Neuronal stem cell (in vitro differentiated cells): ENCODE measurements around the gene TAMM41.

Source experiments
- DNase-seq: peaks from one replicate; pipeline ENCODE4 v3.0.0-alpha.2; 2013; ENCODE audit warnings: low spot score
- H2AFZ ChIP-seq: one replicate; pipeline ENCODE4 v1.6.1; 2013; ENCODE audit warnings: mild to moderate bottlenecking, low read length, inconsistent platforms
- H2AK5ac ChIP-seq: 2 replicates; pipeline ENCODE4 v1.6.1; 2013; ENCODE audit warnings: low read depth, mild to moderate bottlenecking, inconsistent platforms, low read length, moderate library complexity, mixed read lengths
- H2BK120ac ChIP-seq: 2 replicates; pipeline ENCODE4 v1.6.1; 2013; ENCODE audit warnings: low read depth, mild to moderate bottlenecking, inconsistent platforms, low read length, moderate library complexity, mixed read lengths
- H2BK12ac ChIP-seq: one replicate; pipeline ENCODE4 v1.6.1; 2013; ENCODE audit warnings: low read length, inconsistent platforms
- H2BK15ac ChIP-seq: 2 replicates; pipeline ENCODE4 v1.6.1; 2013; ENCODE audit warnings: mild to moderate bottlenecking, low read length, inconsistent platforms, mixed read lengths
- H2BK5ac ChIP-seq: one replicate; pipeline ENCODE4 v1.6.1; 2013; ENCODE audit warnings: inconsistent platforms, mild to moderate bottlenecking, low read length, moderate library complexity
- H3K14ac ChIP-seq: one replicate; pipeline ENCODE4 v1.6.1; 2013; ENCODE audit warnings: low read length, inconsistent platforms
- H3K18ac ChIP-seq: 2 replicates; pipeline ENCODE4 v1.6.1; 2013; ENCODE audit warnings: low read length, inconsistent platforms
- H3K23ac ChIP-seq: 2 replicates; pipeline ENCODE4 v1.6.1; 2013; ENCODE audit warnings: low read depth, mild to moderate bottlenecking, mixed read lengths, low read length, inconsistent platforms; ENCODE audit not compliant: poor library complexity
- H3K27ac ChIP-seq: replicated peaks from 3 replicates; pipeline ENCODE4 v1.5.1; 2013; ENCODE audit warnings: low read length, inconsistent platforms
- H3K27me3 ChIP-seq, 3 experiments: 2 replicates each; pipeline ENCODE4 v1.6.1; 2013; ENCODE audit warnings: low read length in 3 of 3, mild to moderate bottlenecking in 2 of 3, inconsistent platforms in 1 of 3, low read depth in 1 of 3, mixed read lengths in 1 of 3, moderate library complexity in 1 of 3; ENCODE audit not compliant: control insufficient read depth in 3 of 3, insufficient read depth in 3 of 3
- H3K36me3 ChIP-seq, 2 donors: replicated peaks in 1 of 2; 2 replicates each; pipeline ENCODE4 v1.6.1; 2013; ENCODE audit warnings: low read length in 2 of 2; ENCODE audit not compliant: control insufficient read depth in 2 of 2, insufficient read depth in 2 of 2
- H3K4ac ChIP-seq: 2 replicates; pipeline ENCODE4 v1.6.1; 2013; ENCODE audit warnings: inconsistent platforms, mild to moderate bottlenecking, low read length, moderate library complexity
- H3K4me1 ChIP-seq, 2 donors: 1 replicate in 1 of 2; 2 replicates in 1 of 2; pipeline ENCODE4 v1.6.1; 2013; ENCODE audit warnings: low read length in 2 of 2, low read depth in 1 of 2; ENCODE audit not compliant: control insufficient read depth in 2 of 2, insufficient read depth in 1 of 2
- H3K4me2 ChIP-seq: one replicate; pipeline ENCODE4 v1.6.1; 2013; ENCODE audit warnings: mild to moderate bottlenecking, low read length, inconsistent platforms; ENCODE audit not compliant: insufficient read depth, poor library complexity, severe bottlenecking
- H3K4me3 ChIP-seq, 2 donors: 2 replicates each; pipeline ENCODE4 v1.5.1; 2013; ENCODE audit warnings: low read length in 2 of 2, mild to moderate bottlenecking in 2 of 2, inconsistent platforms in 1 of 2, moderate library complexity in 1 of 2
- H3K79me1 ChIP-seq: one replicate; pipeline ENCODE4 v1.6.1; 2013; ENCODE audit warnings: low read depth, mild to moderate bottlenecking, inconsistent platforms, low read length, moderate library complexity
- H3K9ac ChIP-seq: one replicate; pipeline ENCODE4 v1.6.1; 2013; ENCODE audit warnings: mild to moderate bottlenecking, low read depth, low read length, inconsistent platforms; ENCODE audit not compliant: poor library complexity
- H3K9me3 ChIP-seq, 2 donors: replicated peaks in 1 of 2; 2 replicates each; pipeline versions ENCODE3 to v1.6.1; 2013; ENCODE audit warnings: low read length in 2 of 2, mild to moderate bottlenecking in 2 of 2, inconsistent platforms in 1 of 2, low read depth in 1 of 2, mixed read lengths in 1 of 2, moderate library complexity in 1 of 2; ENCODE audit not compliant: control insufficient read depth in 2 of 2, insufficient read depth in 1 of 2
- H4K8ac ChIP-seq: one replicate; pipeline ENCODE4 v1.6.1; 2013; ENCODE audit warnings: low read depth, mild to moderate bottlenecking, inconsistent platforms, low read length, moderate library complexity
- H4K91ac ChIP-seq: one replicate; pipeline ENCODE4 v1.6.1; 2013; ENCODE audit warnings: low read length, low read depth, mild to moderate bottlenecking, inconsistent platforms; ENCODE audit not compliant: poor library complexity
- WGBS, 2 donors: extraction: QIAGEN DNeasy Blood & Tissue Kit; methylation state at CpG; one replicate each; pipeline ENCODE4 v1.1.7; 2013; ENCODE audit warnings: missing lambda C conversion rate in 2 of 2, mixed read lengths in 1 of 2; ENCODE audit not compliant: insufficient read length in 2 of 2, insufficient replicate concordance in 1 of 2; ENCODE audit errors: extremely low coverage in 2 of 2; 5-methylcytosine and 5-hydroxymethylcytosine counted together

The TAMM41 gene

GRCh38 chr3:11850003-11850402 lies 3.3 kb upstream of the TAMM41 start:
- no CpG with 5 or more reads among the region's 4 CpGs for WGBS, 2 donors
- no peak overlapping the region for H2AK5ac ChIP-seq

GRCh38 chr3:11847607-11848006 lies 922 bp upstream of the TAMM41 start:
- no peak overlapping the region for H3K23ac ChIP-seq
- H3K27ac ChIP-seq: no peak overlapping the region
- no peak overlapping the region for H2BK15ac ChIP-seq
- H2AFZ ChIP-seq: peak overlapping the region; percentile 83
- H3K4me1 ChIP-seq: peaks cover 2 to 3% of the 10 kb centered on the region in 2 donors
- no peak overlapping the region for H2AK5ac ChIP-seq
- no peak overlapping the region for H3K9ac ChIP-seq
- WGBS, 2 donors: no CpG with 5 or more reads among the region's 1 CpG
- H3K14ac ChIP-seq: no peak overlapping the region
- H3K27me3 ChIP-seq: peaks cover 0 to 30% (median 9%) of the 10 kb centered on the region in 3 experiments
- H3K9me3 ChIP-seq: peaks cover 0 to 2% of the 10 kb centered on the region in 2 donors
- peaks cover 8 to 19% of the 10 kb centered on the region in 2 donors for H3K36me3 ChIP-seq
- H3K4ac ChIP-seq: no peak overlapping the region
- H2BK12ac ChIP-seq: no peak overlapping the region
- H4K8ac ChIP-seq: no peak overlapping the region
- no peak overlapping the region for H2BK5ac ChIP-seq
- H2BK120ac ChIP-seq: no peak overlapping the region
- no peak overlapping the region for H3K18ac ChIP-seq
- peaks cover 4% of the 10 kb centered on the region for H3K79me1 ChIP-seq
- no peak overlapping the region for H3K4me2 ChIP-seq
- no peak overlapping the region for H4K91ac ChIP-seq
- H3K4me3 ChIP-seq: no peak overlapping the region
- DNase-seq: no peak

More at GRCh38 chr3:11850003-11850402, 3.3 kb upstream of the TAMM41 start:
- H3K4me1 ChIP-seq: peaks cover 2 to 3% of the 10 kb centered on the region in 2 donors
- H3K4ac ChIP-seq: no peak overlapping the region
- no peak overlapping the region for H3K4me3 ChIP-seq
- no peak overlapping the region for H2BK120ac ChIP-seq
- H3K79me1 ChIP-seq: peaks cover 4% of the 10 kb centered on the region
- no peak overlapping the region for H2BK12ac ChIP-seq
- no peak overlapping the region for H3K4me2 ChIP-seq
- no peak overlapping the region for H4K8ac ChIP-seq
- no peak overlapping the region for H3K27ac ChIP-seq
- no peaks in the 10 kb centered on the region for H3K9me3 ChIP-seq
- no peak overlapping the region for H4K91ac ChIP-seq
- no peak overlapping the region for H3K23ac ChIP-seq
- H2BK5ac ChIP-seq: no peak overlapping the region
- H3K18ac ChIP-seq: no peak overlapping the region
- no peak for DNase-seq
- peak overlapping the region; percentile 55 for H2AFZ ChIP-seq
- no peak overlapping the region for H3K9ac ChIP-seq
- H3K36me3 ChIP-seq: no peaks in the 10 kb centered on the region
- no peak overlapping the region for H3K14ac ChIP-seq
- peaks cover 0 to 31% (median 9%) of the 10 kb centered on the region in 3 experiments for H3K27me3 ChIP-seq
- no peak overlapping the region for H2BK15ac ChIP-seq

GRCh38 chr3:11845651-11846050 lies 1.0 kb downstream of the TAMM41 start:
- Histone ChIP-seq H3K4me1 (peaks cover 2 to 3% of the 10 kb centered on the region in 2 donors), H3K36me3 (peaks cover 14 to 36% of the 10 kb centered on the region in 2 donors), H2AFZ (peak overlapping the region; percentile 83), H2AK5ac (no peak overlapping the region), H3K27ac (no peak overlapping the region), H2BK15ac (no peak overlapping the region), H3K27me3 (peaks cover 0 to 26% (median 7%) of the 10 kb centered on the region in 3 experiments), H3K23ac (no peak overlapping the region), H3K4me2 (no peak overlapping the region), H2BK5ac (no peak overlapping the region), H4K91ac (no peak overlapping the region), H2BK120ac (no peak overlapping the region), H3K18ac (no peak overlapping the region), H2BK12ac (no peak overlapping the region), H3K9ac (no peak overlapping the region), H3K79me1 (peaks cover 4% of the 10 kb centered on the region), H3K4ac (no peak overlapping the region), H3K14ac (no peak overlapping the region), H3K4me3 (peak overlapping the region in 1 of 2 donors; percentile 70), H3K9me3 (peaks cover 0 to 2% of the 10 kb centered on the region in 2 donors), H4K8ac (no peak overlapping the region)
- no CpG with 5 or more reads among the region's 5 CpGs for WGBS, 2 donors
- DNase-seq: no peak

GRCh38 chr3:11844891-11845290 lies 1.8 kb downstream of the TAMM41 start:
- peaks cover 1 to 3% of the 10 kb centered on the region in 2 donors for H3K9me3 ChIP-seq
- H2BK5ac ChIP-seq: no peak overlapping the region
- H2AK5ac ChIP-seq: no peak overlapping the region
- no peak overlapping the region for H2BK12ac ChIP-seq
- no peak overlapping the region for H4K91ac ChIP-seq
- no peak overlapping the region for H3K14ac ChIP-seq
- H2BK120ac ChIP-seq: no peak overlapping the region
- H3K36me3 ChIP-seq: peaks cover 14 to 43% of the 10 kb centered on the region in 2 donors
- DNase-seq: no peak
- no CpG with 5 or more reads among the region's 5 CpGs for WGBS, 2 donors
- H3K27me3 ChIP-seq: peaks cover 0 to 21% (median 7%) of the 10 kb centered on the region in 3 experiments
- no peak overlapping the region for H2BK15ac ChIP-seq
- no peak overlapping the region for H3K4ac ChIP-seq
- no peak overlapping the region for H3K23ac ChIP-seq
- peaks cover 4% of the 10 kb centered on the region for H3K79me1 ChIP-seq
- no peak overlapping the region for H3K18ac ChIP-seq
- peaks cover 2 to 3% of the 10 kb centered on the region in 2 donors for H3K4me1 ChIP-seq
- H4K8ac ChIP-seq: no peak overlapping the region
- H3K4me2 ChIP-seq: no peak overlapping the region
- H3K27ac ChIP-seq: no peak overlapping the region
- H2AFZ ChIP-seq: no peak overlapping the region
- H3K4me3 ChIP-seq: peak overlapping the region in 1 of 2 donors; percentile 18
- H3K9ac ChIP-seq: no peak overlapping the region
